NCI-H187 (cell line): ENCODE results near the gene PSMC3.

Experiments used
- DNase-seq, 2 experiments: peaks; one replicate each; lab custom pipeline; 2025; lab: John Stamatoyannopoulos, UW

Gene PSMC3

DNA sequence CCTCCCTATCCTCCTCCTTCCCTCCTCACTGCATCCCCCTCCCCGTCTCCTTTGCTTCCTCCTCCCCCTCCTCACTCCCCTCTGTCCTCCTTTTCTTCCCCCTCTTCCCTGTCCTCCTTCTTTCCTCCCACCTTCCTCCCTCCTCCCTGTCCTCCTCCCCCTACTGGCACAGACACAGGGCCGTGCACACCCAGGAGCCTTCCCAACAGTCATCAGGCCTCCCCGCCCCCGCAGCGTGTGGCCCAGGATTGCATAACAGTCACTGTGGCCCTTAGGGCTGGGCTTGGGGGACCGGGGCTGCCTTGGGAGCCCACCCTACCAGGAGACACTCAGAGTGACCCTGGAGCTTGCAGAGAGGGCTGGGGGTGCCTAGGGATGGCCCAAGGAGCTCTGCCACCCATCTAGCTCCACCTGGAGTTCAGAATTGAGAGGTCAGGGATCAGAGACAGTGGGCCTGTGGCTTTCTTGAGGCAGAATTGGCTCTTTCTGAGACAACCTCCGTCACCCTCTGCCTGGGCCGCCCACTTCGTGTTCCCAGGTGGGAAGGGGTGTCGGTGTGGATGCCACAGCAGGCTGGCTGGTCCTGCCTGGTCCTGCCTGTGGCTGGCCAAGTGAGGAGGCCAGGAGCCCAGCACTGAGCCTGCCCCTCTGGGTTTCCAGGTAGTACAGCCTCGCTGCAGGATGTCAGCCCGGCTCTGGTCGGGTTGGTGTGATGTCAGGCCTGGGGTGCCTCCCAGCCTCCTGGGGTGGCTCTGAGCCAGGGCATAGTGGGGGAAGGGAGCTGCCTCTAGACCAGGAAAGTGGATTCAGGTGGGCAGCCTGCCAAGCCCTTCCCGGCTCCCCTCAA lies 49.5 kb downstream of the PSMC3 start:
- DNase-seq: no peak

DNA sequence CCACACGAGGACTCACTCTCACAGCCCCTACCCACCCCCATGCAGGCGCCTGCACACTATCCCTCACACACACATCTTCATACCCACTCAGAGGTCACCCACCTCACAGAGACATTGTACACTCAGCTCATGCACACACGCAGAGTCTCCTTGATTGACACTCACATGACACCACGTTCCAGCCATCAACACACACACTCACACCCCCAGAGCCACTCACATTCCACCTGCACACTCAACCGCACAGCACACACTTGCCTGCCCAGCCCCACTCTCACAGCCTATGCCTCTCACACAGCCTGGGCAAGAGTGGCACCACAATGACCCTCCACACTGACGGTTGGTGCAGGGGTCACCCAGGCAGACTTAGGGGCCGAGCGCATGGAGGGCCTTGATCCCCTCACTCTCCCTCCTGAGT lies 50.1 kb downstream of the PSMC3 start:
- DNase-seq: no peak

DNA sequence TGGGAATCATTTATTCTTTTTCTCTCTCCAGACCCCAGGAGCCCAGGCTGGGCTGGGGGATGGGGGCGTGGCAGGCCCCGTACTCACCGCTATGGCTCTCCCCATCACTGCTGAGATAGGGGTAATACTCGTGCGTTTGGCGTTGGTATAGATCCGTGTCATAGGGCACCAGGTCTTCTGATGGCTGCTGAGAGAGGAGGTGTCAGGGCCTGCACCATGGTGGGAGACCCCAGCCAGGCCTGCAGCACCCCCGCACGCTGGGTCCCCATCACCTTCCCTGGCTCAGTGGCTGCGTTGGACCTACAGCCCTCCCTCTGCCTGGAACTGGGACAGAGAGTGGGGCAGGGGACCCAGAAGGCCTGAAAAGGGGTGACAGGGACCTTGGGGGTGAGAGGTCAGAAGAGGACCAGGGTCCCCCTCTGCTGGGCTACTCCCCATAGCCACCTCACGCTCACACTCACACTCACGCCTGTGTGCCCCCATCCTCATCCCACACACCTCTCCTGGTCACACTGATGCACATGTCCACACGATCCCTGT lies 50.6 kb downstream of the PSMC3 start:
- no peak for DNase-seq

DNA sequence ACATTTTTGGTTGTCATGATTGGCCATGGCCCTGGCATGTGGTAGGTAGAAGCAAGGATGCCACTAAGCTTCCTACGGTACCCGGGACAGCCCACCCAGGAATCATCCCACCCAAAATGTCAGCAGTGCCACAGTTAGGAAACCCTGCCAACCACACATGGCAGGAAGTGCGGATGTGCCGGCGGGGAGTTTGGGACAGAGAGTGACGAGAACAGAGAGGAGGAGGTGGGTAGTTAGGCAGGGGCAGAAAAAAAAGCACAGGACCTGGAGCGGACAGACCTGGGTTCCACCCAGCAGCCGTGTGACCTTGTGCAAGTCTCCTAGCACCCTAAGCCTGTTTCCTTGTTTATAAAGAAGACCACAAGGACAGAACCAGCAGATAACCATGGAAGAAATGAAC lies 51.2 kb downstream of the PSMC3 start:
- no peak for DNase-seq

DNA sequence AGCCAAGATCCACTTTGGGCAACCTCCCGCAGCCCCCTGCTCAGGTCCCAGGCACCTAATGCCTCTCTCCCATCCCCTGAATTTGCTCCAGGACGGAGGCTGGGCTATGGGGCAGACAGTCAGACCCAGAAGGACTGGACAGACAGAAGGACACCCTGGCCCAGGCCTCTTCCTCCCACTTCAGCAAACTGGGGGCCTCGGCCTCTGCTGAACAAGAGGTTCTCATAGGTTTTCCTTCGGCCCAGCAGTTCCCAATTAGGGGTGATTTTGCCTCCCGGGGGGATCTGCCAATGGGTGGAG lies 51.6 kb downstream of the PSMC3 start:
- no peak for DNase-seq

DNA sequence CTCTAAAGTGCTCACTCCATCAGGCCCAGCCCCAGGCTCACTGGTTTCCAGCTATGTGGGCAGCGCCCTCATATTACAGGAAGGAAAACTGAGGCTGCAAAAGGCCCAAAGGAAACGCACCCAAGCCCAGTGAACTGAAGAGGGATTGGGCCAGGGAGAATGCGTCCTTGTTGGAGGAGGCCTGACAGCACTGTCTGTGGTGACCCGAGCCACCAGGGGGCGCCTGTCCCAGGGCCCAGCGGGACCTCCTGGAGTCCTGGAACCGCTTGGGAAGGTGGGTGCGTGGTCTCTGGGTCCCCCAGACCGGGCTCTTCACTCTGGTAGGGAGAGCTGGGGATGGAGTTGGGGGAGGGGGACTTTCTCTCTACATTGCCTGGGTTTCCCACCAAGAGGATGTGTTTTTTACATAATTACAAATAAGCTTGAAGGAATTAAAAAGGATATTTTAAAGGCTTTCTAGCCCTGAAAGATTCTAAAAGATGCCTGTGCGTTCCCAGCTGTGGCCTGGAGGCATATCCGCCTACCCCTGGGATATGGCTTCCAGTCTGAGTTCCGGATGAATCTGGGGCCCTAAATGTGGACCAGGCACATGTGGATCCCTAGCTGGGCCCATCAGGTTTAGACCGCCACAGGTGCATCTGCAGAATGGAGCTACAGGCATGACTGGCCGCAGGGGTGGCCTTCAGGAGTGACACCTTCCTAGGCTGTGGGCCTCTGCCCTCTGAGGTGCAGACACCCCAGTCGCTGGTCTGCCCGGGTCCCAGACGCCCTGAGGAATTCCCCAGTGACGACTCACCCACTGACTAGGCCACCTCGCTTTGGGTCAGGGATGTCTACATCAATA lies 52.1 kb downstream of the PSMC3 start:
- peak; percentile 33 to 60 for DNase-seq

DNA sequence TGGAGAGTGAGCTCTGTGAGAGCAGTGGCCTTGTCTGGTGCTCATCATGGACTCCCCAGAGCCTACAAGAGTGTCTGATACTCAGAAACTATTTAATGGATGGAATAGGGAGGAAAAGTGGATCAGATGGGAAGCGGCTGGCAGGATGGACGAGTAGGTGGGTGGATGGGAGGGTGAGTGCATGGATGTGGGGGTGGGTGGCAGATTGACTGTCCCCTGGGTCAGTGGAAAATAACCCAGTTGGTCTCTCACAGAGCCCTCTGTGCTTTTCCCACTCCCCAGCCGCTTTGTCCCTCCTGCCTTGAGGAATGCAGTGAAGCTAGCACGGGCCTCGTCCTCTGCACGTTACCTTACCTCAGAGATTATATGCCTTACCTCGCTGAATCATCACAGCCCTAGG lies 53.8 kb downstream of the PSMC3 start:
- no peak for DNase-seq

DNA sequence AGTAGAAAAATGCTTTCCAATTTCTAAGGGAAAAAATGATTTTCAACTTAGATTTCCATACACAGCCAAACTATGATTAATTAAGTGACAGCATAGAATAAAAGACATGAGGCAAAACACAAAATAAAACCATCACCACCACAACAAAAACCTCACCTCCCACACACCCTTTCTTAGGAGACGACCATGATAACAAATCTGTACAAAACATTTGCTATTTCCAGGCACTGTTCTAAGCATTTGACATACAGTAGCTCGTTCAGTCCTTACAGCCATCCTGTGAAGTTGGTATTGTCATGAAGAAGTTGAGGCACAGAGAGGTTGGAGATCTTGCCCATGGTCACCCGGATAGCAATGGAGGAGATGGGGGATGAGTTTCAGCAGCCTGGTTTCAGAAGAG lies 56.6 kb downstream of the PSMC3 start:
- DNase-seq: no peak
